AG04449 (cell line): ENCODE data around the gene RAP2B.

Experiments
- CTCF ChIA-PET: fragments of 350-600 bp; formaldehyde crosslinking; extraction: SDS; loops from one replicate; lab custom pipeline; 2021; ENCODE audit warnings: antibody characterized with exemption; lab: Yijun Ruan, JAX
- POLR2A ChIA-PET: fragments of 400-600, 350-600 bp; formaldehyde crosslinking; extraction: SDS; loops from one replicate; lab custom pipeline; 2020; ENCODE audit warnings: antibody characterized with exemption, inconsistent platforms; lab: Yijun Ruan, JAX
- DNase-seq: peaks from one replicate; pipeline ENCODE4 v3.0.0-alpha.2; 2010; ENCODE audit warnings: low read depth, low spot score
- H3K4me3 ChIP-seq: 2 replicates; pipeline ENCODE4 v1.5.1; 2011; ENCODE audit warnings: low read depth, mild to moderate bottlenecking, control low read depth, low read length
- CTCF ChIP-seq: IDR thresholded peaks from one replicate; pipeline ENCODE4 v1.5.1; 2011; ENCODE audit warnings: mild to moderate bottlenecking, moderate library complexity, low read length, control low read depth, inconsistent platforms; ENCODE audit not compliant: insufficient read depth; ENCODE audit errors: missing control alignments

Gene RAP2B

GRCh38 chr3:153162513-153163392 lies 727 bp downstream of the RAP2B start:
- ChIA-PET CTCF (interaction anchor here (0.8 to 10.4 kb wide), 6 partner anchors 110 to 274 kb away, joined by 3 to 91 read pairs (median 8); no protein-coding TSS in a partner anchor), POLR2A (interaction anchor here (0.9 to 3.3 kb wide), 3 partner anchors 21 to 133 kb away, joined by 6 to 11 read pairs (median 8); no protein-coding TSS in a partner anchor)
- no peak for DNase-seq
- H3K4me3 ChIP-seq, result peak overlapping the region; percentile 96
- TF ChIP-seq CTCF, result no peak

DNA sequence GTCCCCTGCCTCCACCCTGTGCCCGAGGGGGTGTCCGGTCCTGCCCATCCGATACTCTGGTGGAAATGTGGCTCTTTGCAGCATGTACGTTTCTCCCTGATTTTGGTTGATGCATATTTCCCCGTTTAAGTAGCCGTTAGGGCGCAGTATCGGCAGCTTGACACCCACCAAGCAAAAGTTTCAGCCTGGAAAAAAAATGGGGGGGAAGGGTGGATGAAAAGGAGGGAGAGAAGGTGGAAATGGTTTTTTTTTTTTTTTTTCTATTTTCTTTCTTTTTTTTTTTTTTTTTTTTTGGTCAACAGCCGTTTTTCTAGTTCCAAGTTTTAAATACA lies 1.3 kb downstream of the RAP2B start:
- ChIA-PET CTCF (interaction anchor here (0.6 to 10.4 kb wide), 10 partner anchors 111 to 605 kb away, joined by 3 to 91 read pairs (median 4); no protein-coding TSS in a partner anchor), POLR2A (interaction anchor here (0.9 kb wide), 1 partner anchor 120 kb away, joined by 6 read pairs; no protein-coding TSS in a partner anchor)
- peak overlapping the region; percentile 96 for H3K4me3 ChIP-seq
- DNase-seq, result no peak
- no peak for TF ChIP-seq CTCF

DNA sequence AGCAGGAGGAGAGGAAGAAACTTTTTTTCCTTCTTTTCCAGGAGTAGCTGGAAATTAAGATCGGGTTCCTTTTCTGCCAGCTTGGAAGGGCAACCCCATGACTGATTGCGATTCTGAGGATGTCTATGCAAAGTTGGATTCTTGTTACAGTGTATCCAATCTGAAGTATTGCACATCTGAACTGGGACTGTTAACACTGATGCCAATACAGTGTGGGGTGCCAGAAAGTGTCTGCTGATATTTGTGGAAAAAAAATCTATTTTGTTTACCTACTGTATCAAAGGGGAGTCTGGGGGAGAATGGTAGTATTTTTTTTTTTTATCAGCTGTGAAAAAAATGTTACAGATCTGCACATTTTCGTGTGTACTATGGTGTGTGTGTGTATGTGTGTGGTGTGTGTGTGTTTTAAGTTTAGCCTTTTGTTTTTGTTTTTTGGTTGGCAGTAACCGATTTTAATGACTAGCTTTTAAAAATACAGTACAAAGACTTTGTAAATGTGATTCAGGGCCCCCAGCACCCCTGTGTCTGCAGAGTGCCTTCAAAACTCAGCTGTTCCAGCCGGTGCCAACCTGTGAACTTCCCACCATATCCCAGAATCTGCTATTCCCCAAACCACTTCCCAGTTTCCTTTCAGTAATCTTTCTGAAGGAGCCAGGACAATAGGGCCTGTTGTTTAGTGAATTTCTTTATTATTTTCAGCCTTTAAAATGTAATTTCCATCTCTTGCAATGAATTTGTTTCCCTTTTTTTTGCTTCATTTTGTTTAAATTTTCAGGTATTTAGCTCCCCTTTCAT lies 1.9 kb downstream of the RAP2B start:
- ChIA-PET CTCF (interaction anchor here (0.6 to 10.4 kb wide), 16 partner anchors 20 to 604 kb away, joined by 3 to 91 read pairs (median 4); no protein-coding TSS in a partner anchor), POLR2A (interaction anchor here (0.9 kb wide), 1 partner anchor 121 kb away, joined by 6 read pairs; no protein-coding TSS in a partner anchor)
- no peak for DNase-seq

GRCh38 chr3:153165261-153165681 lies 3.2 kb downstream of the RAP2B start:
- peak overlapping the region; percentile 96 for H3K4me3 ChIP-seq
- no peak for DNase-seq
- CTCF ChIA-PET, result interaction anchor here (0.5 to 10.4 kb wide), 9 partner anchors 9 to 432 kb away, joined by 3 to 91 read pairs (median 4); no protein-coding TSS in a partner anchor
- no peak for TF ChIP-seq CTCF
- POLR2A ChIA-PET, result interaction anchor here (1.1 kb wide), 1 partner anchor 136 kb away, joined by 4 read pairs; no protein-coding TSS in a partner anchor

More for the DNA sequence above, 1.9 kb downstream of the RAP2B start:
- no peak for TF ChIP-seq CTCF
- peak overlapping the region; percentile 96 for H3K4me3 ChIP-seq

GRCh38 chr3:153166206-153166605 lies 4.2 kb downstream of the RAP2B start:
- no peak for DNase-seq
- TF ChIP-seq CTCF, result no peak
- peak overlapping the region; percentile 32 for H3K4me3 ChIP-seq
- ChIA-PET POLR2A (no interaction called here), CTCF (interaction anchor here (0.9 to 10.4 kb wide), 6 partner anchors 13 to 456 kb away, joined by 3 to 91 read pairs (median 3); no protein-coding TSS in a partner anchor)
